ENCODE results near the gene KIZ.
A peak's percentile ranks its signal among the peaks of the same experiment; 100 is the strongest.

KIZ gene

GRCh38 chr20:21177767-21178166, 51.9 kb downstream of the KIZ start:
- no peak for DNase-seq (ENCODE audit: low read depth)

- peak; percentile 27 for DNase-seq (ENCODE audit: low read depth)
Observed at GRCh38 chr20:21179757-21180156, 53.9 kb downstream of the KIZ start.

GRCh38 chr20:21180248-21180647, 54.4 kb downstream of the KIZ start:
- DNase-seq (ENCODE audit: low read depth): no peak

GRCh38 chr20:21181028-21181427, 55.1 kb downstream of the KIZ start:
- no peak for DNase-seq (ENCODE audit: low read depth)

GRCh38 chr20:21182832-21183563, 57.1 kb downstream of the KIZ start:
- DNase-seq (ENCODE audit: low read depth): peak; percentile 92

- DNase-seq (ENCODE audit: low read depth): no peak
Observed at GRCh38 chr20:21183722-21184121, 57.8 kb downstream of the KIZ start.

GRCh38 chr20:21184819-21185218, 58.9 kb downstream of the KIZ start:
- no peak for DNase-seq (ENCODE audit: low read depth)

GRCh38 chr20:21185849-21186248, 60.0 kb downstream of the KIZ start:
- DNase-seq (ENCODE audit: low read depth): no peak

- no peak for DNase-seq (ENCODE audit: low read depth)
Observed at GRCh38 chr20:21189761-21190523, 64.1 kb downstream of the KIZ start.

GRCh38 chr20:21190869-21191268, 65.0 kb downstream of the KIZ start:
- no peak for DNase-seq (ENCODE audit: low read depth)

GRCh38 chr20:21191839-21192238, 66.0 kb downstream of the KIZ start:
- no peak for DNase-seq (ENCODE audit: low read depth)

- no peak for DNase-seq (ENCODE audit: low read depth)
Observed at GRCh38 chr20:21202259-21202658, 76.4 kb downstream of the KIZ start.

GRCh38 chr20:21203088-21203656, 77.3 kb downstream of the KIZ start:
- DNase-seq (ENCODE audit: low read depth): no peak

GRCh38 chr20:21206584-21206983, 80.7 kb downstream of the KIZ start:
- no peak for DNase-seq (ENCODE audit: low read depth)

GRCh38 chr20:21208999-21209398, 83.1 kb downstream of the KIZ start:
- no peak for DNase-seq (ENCODE audit: low read depth)

GRCh38 chr20:21209668-21210067, 83.8 kb downstream of the KIZ start:
- DNase-seq (ENCODE audit: low read depth): no peak

- DNase-seq (ENCODE audit: low read depth): no peak
Observed at GRCh38 chr20:21213691-21214090, 87.8 kb downstream of the KIZ start.

- no peak for DNase-seq (ENCODE audit: low read depth)
Observed at GRCh38 chr20:21214431-21214830, 88.5 kb downstream of the KIZ start.

- no peak for DNase-seq (ENCODE audit: low read depth)
Observed at GRCh38 chr20:21219686-21220085, 93.8 kb downstream of the KIZ start.

GRCh38 chr20:21224217-21224616, 98.3 kb downstream of the KIZ start:
- DNase-seq (ENCODE audit: low read depth): no peak

GRCh38 chr20:21225215-21225947, 99.5 kb downstream of the KIZ start:
- no peak for DNase-seq (ENCODE audit: low read depth)

- DNase-seq (ENCODE audit: low read depth): no peak
Observed at GRCh38 chr20:21228511-21228910, 102.6 kb downstream of the KIZ start.

- peak; percentile 28 for DNase-seq (ENCODE audit: low read depth)
Observed at GRCh38 chr20:21229163-21229562, 103.3 kb downstream of the KIZ start.

All from GM04503 (cell line).